ENCODE results near the gene CD59. TPM values are rescaled to one million over a fixed set of nuclear protein-coding genes. Genes with fewer than 3 reads are reported as not detected.

The CD59 gene
- total RNA-seq, 4 donors from 2014 or later, result 190 to 448 (median 302) TPM

GRCh38 chr11:33701302-33702230 lies 34.7 kb downstream of the CD59 start:
- H3K27ac ChIP-seq, result peak overlapping the region; percentile 70 to 88 (median 82)
- 13 to 21% methylated on average over 7 of the region's 7 CpGs for WGBS, 2 donors

GRCh38 chr11:33700502-33701271 lies 35.5 kb downstream of the CD59 start, which contains the start of gene C11orf91:
TSS of gene C11orf91 (minus strand) at chr11:33700826. CDS start at chr11:33700740, 86 bp downstream.
- WGBS, 2 donors, result 0% methylated on average over 45 to 58 of the region's 72 CpGs
- H3K27ac ChIP-seq, result peak within 1 kb of the TSS; percentile 70 to 88 (median 82)
- peak within 1 kb of the TSS; percentile 28 to 59 (median 46) for H3K4me3 ChIP-seq
- peak; percentile 94 to 95 for DNase-seq (ENCODE audit: low spot score in 2 of 2)
- no peaks in the 10 kb centered on the region for H3K27me3 ChIP-seq
- peaks cover 3 to 63% (median 45%) of the 10 kb centered on the region in 4 donors for H3K4me1 ChIP-seq
- peak; percentile 57 to 70 for TF ChIP-seq POLR2A (IDR thresholded peaks at IDR 0.05)
- peak; percentile 77 to 97 for TF ChIP-seq EP300 (IDR thresholded peaks at IDR 0.05)
- TF ChIP-seq CTCF (IDR thresholded peaks at IDR 0.05), result peak in 1 of 5 experiments; percentile 18
- H3K36me3 ChIP-seq, result no peaks in the 10 kb centered on the region
- H3K9me3 ChIP-seq, result no peaks in the 10 kb centered on the region

More at GRCh38 chr11:33701302-33702230, 34.7 kb downstream of the CD59 start:
- H3K4me1 ChIP-seq, result peaks cover 3 to 68% (median 52%) of the 10 kb centered on the region in 4 donors
- H3K36me3 ChIP-seq, result no peaks in the 10 kb centered on the region
- peak overlapping the region; percentile 28 to 59 (median 46) for H3K4me3 ChIP-seq
- no peak for TF ChIP-seq CTCF (IDR thresholded peaks at IDR 0.05)
- TF ChIP-seq EP300 (IDR thresholded peaks at IDR 0.05), result peak; percentile 72 to 96
- TF ChIP-seq POLR2A (IDR thresholded peaks at IDR 0.05), result peak; percentile 17 to 38
- no peaks in the 10 kb centered on the region for H3K9me3 ChIP-seq
- no peaks in the 10 kb centered on the region for H3K27me3 ChIP-seq
- peak in 1 of 2 donors; percentile 57 for DNase-seq (ENCODE audit: low spot score in 2 of 2)

- Histone ChIP-seq H3K9me3 (no peaks in the 10 kb centered on the region), H3K36me3 (no peaks in the 10 kb centered on the region), H3K4me3 (peak overlapping the region; percentile 28 to 59 (median 46)), H3K27me3 (no peaks in the 10 kb centered on the region), H3K4me1 (peaks cover 3 to 63% (median 44%) of the 10 kb centered on the region in 4 donors), H3K27ac (peak overlapping the region; percentile 70 to 88 (median 82))
- no peak for DNase-seq (ENCODE audit: low spot score in 2 of 2)
- WGBS, 2 donors, result 21 to 32% methylated on average over 12 to 17 of the region's 25 CpGs
- no peak for TF ChIP-seq POLR2A (IDR thresholded peaks at IDR 0.05)
- no peak for TF ChIP-seq EP300 (IDR thresholded peaks at IDR 0.05)
- TF ChIP-seq CTCF (IDR thresholded peaks at IDR 0.05), result no peak
Measured at GRCh38 chr11:33700063-33700501, 36.1 kb downstream of the CD59 start.

- Histone ChIP-seq H3K27me3 (no peaks in the 10 kb centered on the region), H3K4me3 (no peak overlapping the region), H3K9me3 (no peaks in the 10 kb centered on the region), H3K27ac (peak overlapping the region; percentile 15 to 88 (median 79)), H3K36me3 (no peaks in the 10 kb centered on the region), H3K4me1 (peaks cover 3 to 63% (median 44%) of the 10 kb centered on the region in 4 donors)
- no peak for DNase-seq (ENCODE audit: low spot score in 2 of 2)
- TF ChIP-seq CTCF (IDR thresholded peaks at IDR 0.05) (no peak), POLR2A (IDR thresholded peaks at IDR 0.05) (no peak), EP300 (IDR thresholded peaks at IDR 0.05) (no peak)
- WGBS, 2 donors, result 75 to 79% methylated on average over 11 to 12 of the region's 12 CpGs
Measured at GRCh38 chr11:33699515-33700062, 36.6 kb downstream of the CD59 start.

Data from tibial nerve (tissue), 4 donors.